Medulla oblongata (tissue), 1 donor: ENCODE data around the gene ZNF143.
"Not testable (repeated sequence)": the region's sequence is repeated elsewhere in the genome, so short reads cannot be mapped to it uniquely, and the experiment has no call there.

Experiments
- DNase-seq: peaks from one replicate; pipeline ENCODE4 v3.0.0-alpha.2; 2015; ENCODE audit errors: extremely low spot score

ZNF143 gene

GRCh38 chr11:9460322-9461062 is at the start of gene ZNF143:
Gene ZNF143 (plus strand): TSS chr11:9461012. CDS start chr11:9471309, 10,297 bp downstream.
- DNase-seq, result peak; percentile 100

- no peak for DNase-seq
These were observed 32.1 kb upstream of the ZNF143 start for GRCh38 chr11:9428706-9429105.

GRCh38 chr11:9438611-9439010 is 22.2 kb upstream of the ZNF143 start:
- peak; percentile 18 for DNase-seq

GRCh38 chr11:9446230-9446629 is 14.6 kb upstream of the ZNF143 start:
- no peak for DNase-seq

GRCh38 chr11:9448576-9449352 is 12.0 kb upstream of the ZNF143 start:
- DNase-seq, result no peak

- not testable (repeated sequence) for DNase-seq
These were observed 8.8 kb upstream of the ZNF143 start for GRCh38 chr11:9452023-9452422.

GRCh38 chr11:9455722-9456121 is 5.1 kb upstream of the ZNF143 start:
- no peak for DNase-seq

- DNase-seq, result peak; percentile 62
These were observed 1.0 kb upstream of the ZNF143 start for GRCh38 chr11:9459667-9460321.

- DNase-seq, result peak; percentile 93
These were observed 399 bp downstream of the ZNF143 start for GRCh38 chr11:9461063-9461759.

GRCh38 chr11:9461760-9462134 is 935 bp downstream of the ZNF143 start:
- DNase-seq, result peak; percentile 58

- DNase-seq, result no peak
These were observed 1.5 kb downstream of the ZNF143 start for GRCh38 chr11:9462172-9462799.

- DNase-seq, result no peak
These were observed 2.2 kb downstream of the ZNF143 start for GRCh38 chr11:9462806-9463537.

- no peak for DNase-seq
These were observed 10.0 kb downstream of the ZNF143 start for GRCh38 chr11:9470765-9471164.

GRCh38 chr11:9473408-9473807 is 12.6 kb downstream of the ZNF143 start:
- DNase-seq, result no peak

- no peak for DNase-seq
These were observed 19.1 kb downstream of the ZNF143 start for GRCh38 chr11:9479899-9480298.

- DNase-seq, result no peak
These were observed 28.4 kb downstream of the ZNF143 start for GRCh38 chr11:9489080-9489765.

- no peak for DNase-seq
These were observed 29.6 kb downstream of the ZNF143 start for GRCh38 chr11:9490376-9490775.

- no peak for DNase-seq
These were observed 32.7 kb downstream of the ZNF143 start for GRCh38 chr11:9493492-9493891.

GRCh38 chr11:9494316-9494715 is 33.5 kb downstream of the ZNF143 start:
- DNase-seq, result no peak

GRCh38 chr11:9495803-9496514 is 35.1 kb downstream of the ZNF143 start:
- DNase-seq, result no peak
